H9 (cell line): ENCODE data around the gene HSDL2. TPM values are rescaled to one million over a fixed set of nuclear protein-coding genes. Genes with fewer than 3 reads are reported as not detected.
"Not testable (repeated sequence)": the region's sequence is repeated elsewhere in the genome, so short reads cannot be mapped to it uniquely, and the experiment has no call there.

Experiments
- DNase-seq: peaks from one replicate; pipeline ENCODE4 v3.0.0-alpha.2; 2017
- H2AFZ ChIP-seq: one replicate; pipeline ENCODE4 v1.6.1; 2013; ENCODE audit warnings: mild to moderate bottlenecking, low read length, control low read depth, moderate library complexity
- H2AK5ac ChIP-seq: 2 replicates; pipeline ENCODE4 v1.6.1; 2013; ENCODE audit warnings: low read length, control low read depth, mixed read lengths; ENCODE audit not compliant: insufficient read length
- H2BK120ac ChIP-seq: one replicate; pipeline ENCODE4 v1.6.1; 2013; ENCODE audit warnings: low read depth, mild to moderate bottlenecking, low read length, control low read depth, inconsistent platforms; ENCODE audit not compliant: poor library complexity, severe bottlenecking
- H2BK12ac ChIP-seq: 2 replicates; pipeline ENCODE4 v1.6.1; 2013; ENCODE audit warnings: low read length, control low read depth, mixed read lengths, low read depth; ENCODE audit not compliant: insufficient read length
- H2BK15ac ChIP-seq: 2 replicates; pipeline ENCODE4 v1.6.1; 2013; ENCODE audit warnings: low read depth, low read length, control low read depth
- H2BK20ac ChIP-seq: one replicate; pipeline ENCODE4 v1.6.1; 2013; ENCODE audit warnings: low read depth, mild to moderate bottlenecking, low read length, control low read depth, inconsistent platforms; ENCODE audit not compliant: poor library complexity, severe bottlenecking
- H2BK5ac ChIP-seq: 2 replicates; pipeline ENCODE4 v1.6.1; 2013; ENCODE audit warnings: low read length, control low read depth, mixed read lengths; ENCODE audit not compliant: insufficient read length
- H3K14ac ChIP-seq: 2 replicates; pipeline ENCODE4 v1.6.1; 2013; ENCODE audit warnings: low read length, control low read depth; ENCODE audit not compliant: insufficient read depth
- H3K18ac ChIP-seq: 2 replicates; pipeline ENCODE4 v1.6.1; 2013; ENCODE audit warnings: low read depth, mild to moderate bottlenecking, mixed read lengths, low read length, control low read depth; ENCODE audit not compliant: insufficient read length
- H3K23ac ChIP-seq: 2 replicates; pipeline ENCODE4 v1.6.1; 2013; ENCODE audit warnings: low read length, control low read depth, mixed read lengths, low read depth; ENCODE audit not compliant: insufficient read length
- H3K23me2 ChIP-seq: 2 replicates; pipeline ENCODE4 v1.6.1; 2013; ENCODE audit warnings: low read depth, mild to moderate bottlenecking, mixed read lengths, low read length, control low read depth; ENCODE audit not compliant: insufficient read length, poor library complexity, severe bottlenecking
- H3K27ac ChIP-seq: 2 replicates; pipeline ENCODE4 v1.5.1; 2013; ENCODE audit warnings: low read length, control low read depth, mixed read lengths, low read depth; ENCODE audit not compliant: insufficient read length
- H3K27me3 ChIP-seq: 2 replicates; pipeline ENCODE4 v1.6.1; 2013; ENCODE audit warnings: low read length, control low read depth, inconsistent platforms; ENCODE audit not compliant: insufficient read depth
- H3K4ac ChIP-seq: 2 replicates; pipeline ENCODE4 v1.6.1; 2013; ENCODE audit warnings: low read depth, mild to moderate bottlenecking, control low read depth, inconsistent platforms, low read length, moderate library complexity
- H3K4me1 ChIP-seq: 2 replicates; pipeline ENCODE4 v1.6.1; 2013; ENCODE audit warnings: low read length, control low read depth, inconsistent platforms; ENCODE audit not compliant: insufficient read depth
- H3K4me2 ChIP-seq: 2 replicates; pipeline ENCODE4 v1.6.1; 2013; ENCODE audit warnings: low read length, control low read depth, mixed read lengths; ENCODE audit not compliant: insufficient read length, insufficient read depth
- H3K56ac ChIP-seq: 2 replicates; pipeline ENCODE4 v1.6.1; 2013; ENCODE audit warnings: low read depth, mild to moderate bottlenecking, mixed read lengths, low read length, control low read depth; ENCODE audit not compliant: insufficient read length
- H3K79me1 ChIP-seq: 2 replicates; pipeline ENCODE4 v1.6.1; 2013; ENCODE audit warnings: low read depth, mild to moderate bottlenecking, moderate library complexity, low read length, control low read depth, inconsistent platforms; ENCODE audit not compliant: insufficient read depth, poor library complexity, severe bottlenecking
- H3K79me2 ChIP-seq: 2 replicates; pipeline ENCODE4 v1.6.1; 2013; ENCODE audit warnings: low read length, control low read depth, inconsistent platforms; ENCODE audit not compliant: insufficient read depth
- H3K9ac ChIP-seq: 2 replicates; pipeline ENCODE4 v1.6.1; 2013; ENCODE audit warnings: low read length, control low read depth, mixed read lengths; ENCODE audit not compliant: insufficient read length; ENCODE audit errors: extremely low read depth
- H3K9me3 ChIP-seq: one replicate; pipeline ENCODE4 v1.6.1; 2013; ENCODE audit warnings: low read depth, low read length, inconsistent platforms; ENCODE audit not compliant: control insufficient read depth
- H3T11ph ChIP-seq: one replicate; pipeline ENCODE4 v1.6.1; 2013; ENCODE audit warnings: mild to moderate bottlenecking, low read length, control low read depth, inconsistent platforms
- H4K20me1 ChIP-seq: one replicate; pipeline ENCODE4 v1.6.1; 2013; ENCODE audit not compliant: control insufficient read depth, insufficient read length, insufficient read depth
- H4K5ac ChIP-seq: 2 replicates; pipeline ENCODE4 v1.6.1; 2013; ENCODE audit warnings: low read depth, mild to moderate bottlenecking, mixed read lengths, low read length, control low read depth; ENCODE audit not compliant: insufficient read length
- H4K8ac ChIP-seq: replicated peaks from 2 replicates; pipeline ENCODE4 v1.6.1; 2013; ENCODE audit warnings: low read length, control low read depth, mixed read lengths, low read depth; ENCODE audit not compliant: insufficient read length
- H4K91ac ChIP-seq: 2 replicates; pipeline ENCODE4 v1.6.1; 2013; ENCODE audit warnings: low read depth, mild to moderate bottlenecking, moderate library complexity, mixed read lengths, low read length, control low read depth; ENCODE audit not compliant: insufficient read length
- H3K27ac Mint-ChIP-seq, 3 experiments: 2 replicates in 2 of 3; 3 replicates in 1 of 3; pipeline ENCODE4 v1.8.0; 2020 to 2021; ENCODE audit warnings: mixed read lengths in 3 of 3, mild to moderate bottlenecking in 1 of 3, moderate library complexity in 1 of 3
- H3K27me3 Mint-ChIP-seq: 2 replicates; pipeline ENCODE4 v1.8.0; 2021; ENCODE audit warnings: low read depth, mild to moderate bottlenecking, moderate library complexity, mixed read lengths
- H3K36me3 Mint-ChIP-seq, 3 experiments: 2 replicates in 2 of 3; 3 replicates in 1 of 3; pipeline ENCODE4 v1.8.0; 2020 to 2021; ENCODE audit warnings: low read depth in 3 of 3, mixed read lengths in 3 of 3; ENCODE audit not compliant: insufficient read depth in 1 of 3
- H3K4me1 Mint-ChIP-seq, 2 experiments: 2 replicates each; pipeline ENCODE4 v1.8.0; 2020; ENCODE audit warnings: mixed read lengths in 2 of 2
- H3K4me3 Mint-ChIP-seq, 2 experiments: 2 replicates in 1 of 2; 3 replicates in 1 of 2; pipeline ENCODE4 v1.8.0; 2020 to 2021; ENCODE audit warnings: mild to moderate bottlenecking in 2 of 2, mixed read lengths in 2 of 2, moderate library complexity in 1 of 2
- H3K9me3 Mint-ChIP-seq, 2 experiments: 2 replicates in 1 of 2; 3 replicates in 1 of 2; pipeline ENCODE4 v1.8.0; 2020; ENCODE audit warnings: mild to moderate bottlenecking in 2 of 2, mixed read lengths in 2 of 2, moderate library complexity in 1 of 2
- WGBS: extraction: QIAGEN DNeasy Blood & Tissue Kit; methylation state at CpG from one replicate; pipeline ENCODE4 v1.1.7; 2013; ENCODE audit warnings: missing lambda C conversion rate, low lambda C conversion rate, mixed read lengths; ENCODE audit not compliant: insufficient read length; ENCODE audit errors: extremely low coverage; 5-methylcytosine and 5-hydroxymethylcytosine counted together
- total RNA-seq: library from RNA; stranded (reverse); gene quantifications from 2 replicates; pipeline ENCODE4 v1.2.1, GENCODE V29; 2021

The HSDL2 gene
- total RNA-seq, 1 experiment from 2014 or later = 16.6 TPM

DNA sequence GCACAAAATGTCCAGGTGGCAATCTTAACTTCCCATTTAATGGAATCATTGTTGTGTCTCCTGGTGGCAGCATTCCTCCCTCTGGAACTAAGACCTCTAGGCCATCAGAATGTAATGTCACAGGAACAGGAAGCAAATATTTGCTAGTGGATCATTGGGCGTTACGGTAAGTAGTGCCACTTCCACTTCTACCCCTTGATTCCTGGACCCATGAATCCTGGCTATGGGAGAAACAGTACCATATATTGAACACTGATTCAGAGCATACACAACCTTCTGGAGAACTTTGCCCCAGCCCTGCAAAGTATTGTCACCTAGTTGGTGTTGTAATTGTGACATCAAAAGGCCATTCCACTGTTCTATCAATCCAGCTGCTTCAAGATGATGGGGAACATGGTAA is 5.7 kb upstream of the HSDL2 start:
- peaks cover 15% of the 10 kb centered on the region in 2 experiments for H3K4me1 Mint-ChIP-seq
- not testable (repeated sequence) for H3K9me3 ChIP-seq, H3K4me3 Mint-ChIP-seq, H3K27me3 ChIP-seq, DNase-seq, H3K14ac ChIP-seq, H3K23me2 ChIP-seq, H3T11ph ChIP-seq, H3K79me2 ChIP-seq, H3K27ac Mint-ChIP-seq, H3K56ac ChIP-seq, H2BK12ac ChIP-seq, H3K27me3 Mint-ChIP-seq, H2BK5ac ChIP-seq, H2AK5ac ChIP-seq, H4K20me1 ChIP-seq, H4K5ac ChIP-seq, H3K18ac ChIP-seq, H3K4me2 ChIP-seq, H4K8ac ChIP-seq, H2BK20ac ChIP-seq, H3K79me1 ChIP-seq, H3K9ac ChIP-seq, H3K4ac ChIP-seq, H4K91ac ChIP-seq, H3K27ac ChIP-seq, H2BK15ac ChIP-seq, H2AFZ ChIP-seq, H3K4me1 ChIP-seq, H2BK120ac ChIP-seq, H3K23ac ChIP-seq
- peaks cover 10 to 12% of the 10 kb centered on the region in 2 experiments for H3K9me3 Mint-ChIP-seq
- peaks cover 10 to 12% (median 12%) of the 10 kb centered on the region in 3 experiments; a peak in 6 of 7 replicates for H3K36me3 Mint-ChIP-seq
- WGBS = no CpG with 5 or more reads among the region's 2 CpGs
